HepG2 (cell line): ENCODE data around the gene SMARCD1. TPM values are rescaled to one million over a fixed set of nuclear protein-coding genes. Genes with fewer than 3 reads are reported as not detected.

Source experiments
- ARNTL ChIP-seq: sonication (generic); formaldehyde crosslinking; IDR thresholded peaks from 2 replicates; pipeline ENCODE4 v1.4.0; 2020; ENCODE audit warnings: mild to moderate bottlenecking, missing genetic modification reagents
- ATM ChIP-seq: fragments of 450-650 bp; IDR thresholded peaks from 2 replicates; pipeline ENCODE4 v1.7.1; 2017; ENCODE audit warnings: mild to moderate bottlenecking, borderline replicate concordance
- BCL6 ChIP-seq: IDR thresholded peaks from 2 replicates; pipeline ENCODE4 v1.6.1; 2016; ENCODE audit warnings: missing genetic modification reagents, missing compliant biosample characterization
- HNF4G ChIP-seq, 2 experiments: sonication (generic) in 1 of 2; formaldehyde crosslinking in 1 of 2; IDR thresholded peaks; 2 replicates each; pipeline versions ENCODE4 v1.4.0 to v1.6.1; 2011 to 2020; ENCODE audit warnings: borderline replicate concordance in 2 of 2, low read depth in 2 of 2, mild to moderate bottlenecking in 2 of 2, low read length in 1 of 2, missing genetic modification reagents in 1 of 2, moderate library complexity in 1 of 2
- MIER2 ChIP-seq: IDR thresholded peaks from 2 replicates; pipeline ENCODE4 v1.6.1; 2016; ENCODE audit warnings: missing biosample characterization, missing genetic modification reagents
- MLLT10 ChIP-seq: sonication (generic); formaldehyde crosslinking; IDR thresholded peaks from 2 replicates; pipeline ENCODE4 v1.4.0; 2020; ENCODE audit warnings: missing genetic modification reagents
- MTA1 ChIP-seq: sonication (generic); formaldehyde crosslinking; IDR thresholded peaks from 2 replicates; pipeline ENCODE4 v1.4.0; 2020; ENCODE audit warnings: missing genetic modification reagents, mild to moderate bottlenecking, borderline replicate concordance
- PAX8 ChIP-seq: sonication (generic); formaldehyde crosslinking; IDR thresholded peaks from 2 replicates; pipeline ENCODE4 v1.8.0; 2022; ENCODE audit warnings: mild to moderate bottlenecking, missing genetic modification reagents, borderline replicate concordance
- POGZ ChIP-seq: sonication (generic); formaldehyde crosslinking; IDR thresholded peaks from 2 replicates; pipeline ENCODE4 v1.4.0; 2020; ENCODE audit warnings: mild to moderate bottlenecking, missing genetic modification reagents
- POLR2G ChIP-seq: fragments of 200-400 bp; formaldehyde crosslinking; IDR thresholded peaks from 2 replicates; pipeline ENCODE4 v1.6.1; 2018; ENCODE audit warnings: mild to moderate bottlenecking, low read depth, low read length, moderate library complexity
- PRMT3 ChIP-seq: sonication (generic); formaldehyde crosslinking; IDR thresholded peaks from 2 replicates; pipeline ENCODE4 v1.8.1; 2022; ENCODE audit warnings: low read depth, mild to moderate bottlenecking, moderate library complexity, missing genetic modification reagents, borderline replicate concordance
- SATB2 ChIP-seq: sonication (generic); formaldehyde crosslinking; IDR thresholded peaks from 2 replicates; pipeline ENCODE4 v1.5.0; 2020; ENCODE audit warnings: missing genetic modification reagents
- SMC3 ChIP-seq: IDR thresholded peaks from 2 replicates; pipeline ENCODE4 v1.6.1; 2011; ENCODE audit warnings: low read length, improper control_type of control experiment
- SRSF4 ChIP-seq: fragments of 200-400 bp; formaldehyde crosslinking; IDR thresholded peaks from one replicate; pipeline ENCODE4 v1.6.1; 2018; ENCODE audit warnings: mild to moderate bottlenecking, low read depth, low read length, moderate library complexity; ENCODE audit not compliant: poor library complexity, severe bottlenecking
- ZNF468 ChIP-seq: sonication (generic); formaldehyde crosslinking; IDR thresholded peaks from 2 replicates; pipeline ENCODE4 v1.8.0; 2022; ENCODE audit warnings: mild to moderate bottlenecking, moderate library complexity, missing genetic modification reagents
- ZNF749 ChIP-seq: sonication (generic); formaldehyde crosslinking; IDR thresholded peaks from 2 replicates; pipeline ENCODE4 v1.8.0; 2022; ENCODE audit warnings: mild to moderate bottlenecking, missing genetic modification reagents, moderate library complexity, borderline replicate concordance
- polyA plus RNA-seq, 8 experiments: library from polyadenylated mRNA; depleted of rRNA in 3 of 8; stranded (reverse) in 7 of 8; unstranded in 1 of 8; fragments of >200 nt; fragmentation: Illumina TruSeq in 4 of 8; extraction: Trizol in 4 of 8; gene quantifications; 2 replicates each; pipeline versions ENCODE4 v1.2.1 to v1.2.3, GENCODE V29; 2011 to 2016; ENCODE audit warnings: low read depth in 4 of 8, missing spikeins in 1 of 8, mixed read lengths in 1 of 8; ENCODE audit not compliant: insufficient read depth in 1 of 8
- total RNA-seq, 5 experiments: library from RNA; depleted of rRNA; stranded (reverse); fragments of >200 nt; fragmentation: Illumina TruSeq; extraction: Trizol; gene quantifications; 2 replicates each; pipeline ENCODE4 v1.2.3, GENCODE V29; 2016; ENCODE audit warnings: low read depth in 1 of 5
- TF ChIP-seq, protein P1 (sequence below): sonication (generic); formaldehyde crosslinking; IDR thresholded peaks from 2 replicates; pipeline ENCODE4 v1.5.0; 2020; ENCODE audit warnings: missing genetic modification reagents
- TF ChIP-seq, protein P2 (sequence below): sonication (generic); formaldehyde crosslinking; IDR thresholded peaks from 2 replicates; pipeline ENCODE4 v1.4.0; 2020; ENCODE audit warnings: mild to moderate bottlenecking, missing genetic modification reagents
- TF ChIP-seq, protein P3 (sequence below): IDR thresholded peaks from 2 replicates; pipeline ENCODE4 v1.6.1; 2016; ENCODE audit warnings: low read depth, borderline replicate concordance
- TF ChIP-seq, protein P4 (sequence below): sonication (generic); formaldehyde crosslinking; IDR thresholded peaks from 2 replicates; pipeline ENCODE4 v1.5.0; 2020; ENCODE audit warnings: mild to moderate bottlenecking, missing genetic modification reagents, moderate library complexity
- TF ChIP-seq, protein P5 (sequence below): sonication (generic); formaldehyde crosslinking; IDR thresholded peaks from 2 replicates; pipeline ENCODE4 v1.5.1; 2020; ENCODE audit warnings: missing genetic modification reagents, mild to moderate bottlenecking, borderline replicate concordance

Gene SMARCD1
- total and polyA plus RNA-seq, 2 of the 13 experiments (the other 11 are each of a cell fraction or from before 2014, with no cell fraction given): 51.7 to 54.6 TPM

DNA sequence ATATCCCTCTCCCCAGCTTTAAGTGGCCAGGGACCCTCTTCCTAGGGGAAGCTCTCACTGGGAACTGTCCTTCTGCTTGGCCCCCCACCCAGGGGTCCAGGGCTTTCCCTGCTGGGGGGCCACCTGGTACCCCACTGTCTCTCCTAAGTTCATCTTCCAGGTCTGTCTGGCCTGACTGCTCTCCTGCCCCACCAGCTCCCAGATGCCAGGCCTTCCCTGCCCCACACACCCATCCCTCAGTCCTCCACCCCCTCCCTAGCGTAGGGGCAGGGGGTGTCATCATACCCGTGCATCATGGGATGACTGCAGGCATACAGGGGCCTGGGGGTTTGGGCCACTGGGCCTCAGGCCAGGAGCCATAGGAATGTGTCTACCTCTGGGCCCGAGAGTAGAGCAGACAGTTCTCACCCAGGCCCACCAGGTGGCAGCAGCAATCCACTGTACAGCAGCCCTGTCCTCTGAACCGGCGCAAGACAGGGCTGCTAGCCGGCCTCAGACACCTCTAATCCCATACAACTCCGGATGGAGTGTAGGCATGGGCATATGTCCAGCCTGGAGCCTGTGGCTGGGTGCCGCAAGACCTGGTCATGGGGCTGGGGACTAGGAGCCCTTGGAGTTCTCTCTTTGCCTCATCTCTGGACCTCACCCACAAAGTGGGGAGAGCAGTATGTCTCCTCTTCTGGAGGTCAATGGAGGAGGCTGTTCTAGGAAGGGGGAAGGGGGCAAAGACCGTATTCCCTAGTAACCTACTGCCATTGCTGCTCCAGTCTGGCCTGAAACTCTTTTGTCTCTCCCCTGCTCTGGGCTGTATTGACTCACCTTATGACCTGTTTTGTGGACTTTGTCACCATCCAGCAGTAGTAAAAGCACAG, 10.0 kb upstream of the SMARCD1 start (continued):
- TF ChIP-seq POLR2G (no peak), ZNF468 (no peak), SRSF4 (no peak), SATB2 (CRISPR knock-in tag) (no peak), BCL6 (CRISPR knock-in tag) (no peak), PAX8 (CRISPR knock-in tag) (no peak), ZNF749 (CRISPR knock-in tag) (0 out of 2 replicates have a peak, but pooled peaks have one; percentile 35), MTA1 (CRISPR knock-in tag) (no peak), MIER2 (CRISPR knock-in tag) (no peak; the same call in 1 of the 2 replicates), MLLT10 (CRISPR knock-in tag) (no peak), SMC3 (peak; percentile 87), POGZ (CRISPR knock-in tag) (no peak), ATM (no peak), PRMT3 (CRISPR knock-in tag) (0 out of 2 replicates have a peak, but pooled peaks have one; percentile 27), ARNTL (CRISPR knock-in tag) (no peak), HNF4G (IDR thresholded peaks at IDR 0.05; ENCODE audit: borderline replicate concordance, low read depth, low read length) (peak; percentile 14; the same call in 1 of the 2 replicates), HNF4G (CRISPR knock-in tag; IDR thresholded peaks at IDR 0.05; ENCODE audit: borderline replicate concordance, low read depth) (no peak)
- TF ChIP-seq, protein P1, sequence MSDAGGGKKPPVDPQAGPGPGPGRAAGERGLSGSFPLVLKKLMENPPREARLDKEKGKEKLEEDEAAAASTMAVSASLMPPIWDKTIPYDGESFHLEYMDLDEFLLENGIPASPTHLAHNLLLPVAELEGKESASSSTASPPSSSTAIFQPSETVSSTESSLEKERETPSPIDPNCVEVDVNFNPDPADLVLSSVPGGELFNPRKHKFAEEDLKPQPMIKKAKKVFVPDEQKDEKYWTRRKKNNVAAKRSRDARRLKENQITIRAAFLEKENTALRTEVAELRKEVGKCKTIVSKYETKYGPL: no peak
- TF ChIP-seq, protein P2, sequence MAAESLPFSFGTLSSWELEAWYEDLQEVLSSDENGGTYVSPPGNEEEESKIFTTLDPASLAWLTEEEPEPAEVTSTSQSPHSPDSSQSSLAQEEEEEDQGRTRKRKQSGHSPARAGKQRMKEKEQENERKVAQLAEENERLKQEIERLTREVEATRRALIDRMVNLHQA (CRISPR knock-in tag): no peak
- TF ChIP-seq, protein P3, sequence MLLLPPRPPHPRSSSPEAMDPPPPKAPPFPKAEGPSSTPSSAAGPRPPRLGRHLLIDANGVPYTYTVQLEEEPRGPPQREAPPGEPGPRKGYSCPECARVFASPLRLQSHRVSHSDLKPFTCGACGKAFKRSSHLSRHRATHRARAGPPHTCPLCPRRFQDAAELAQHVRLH (CRISPR knock-in tag): peak; percentile 53; the same call in 1 of the 2 replicates
- TF ChIP-seq, protein P4, sequence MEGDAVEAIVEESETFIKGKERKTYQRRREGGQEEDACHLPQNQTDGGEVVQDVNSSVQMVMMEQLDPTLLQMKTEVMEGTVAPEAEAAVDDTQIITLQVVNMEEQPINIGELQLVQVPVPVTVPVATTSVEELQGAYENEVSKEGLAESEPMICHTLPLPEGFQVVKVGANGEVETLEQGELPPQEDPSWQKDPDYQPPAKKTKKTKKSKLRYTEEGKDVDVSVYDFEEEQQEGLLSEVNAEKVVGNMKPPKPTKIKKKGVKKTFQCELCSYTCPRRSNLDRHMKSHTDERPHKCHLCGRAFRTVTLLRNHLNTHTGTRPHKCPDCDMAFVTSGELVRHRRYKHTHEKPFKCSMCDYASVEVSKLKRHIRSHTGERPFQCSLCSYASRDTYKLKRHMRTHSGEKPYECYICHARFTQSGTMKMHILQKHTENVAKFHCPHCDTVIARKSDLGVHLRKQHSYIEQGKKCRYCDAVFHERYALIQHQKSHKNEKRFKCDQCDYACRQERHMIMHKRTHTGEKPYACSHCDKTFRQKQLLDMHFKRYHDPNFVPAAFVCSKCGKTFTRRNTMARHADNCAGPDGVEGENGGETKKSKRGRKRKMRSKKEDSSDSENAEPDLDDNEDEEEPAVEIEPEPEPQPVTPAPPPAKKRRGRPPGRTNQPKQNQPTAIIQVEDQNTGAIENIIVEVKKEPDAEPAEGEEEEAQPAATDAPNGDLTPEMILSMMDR (CRISPR knock-in tag): peak; percentile 100
- TF ChIP-seq, protein P5, sequence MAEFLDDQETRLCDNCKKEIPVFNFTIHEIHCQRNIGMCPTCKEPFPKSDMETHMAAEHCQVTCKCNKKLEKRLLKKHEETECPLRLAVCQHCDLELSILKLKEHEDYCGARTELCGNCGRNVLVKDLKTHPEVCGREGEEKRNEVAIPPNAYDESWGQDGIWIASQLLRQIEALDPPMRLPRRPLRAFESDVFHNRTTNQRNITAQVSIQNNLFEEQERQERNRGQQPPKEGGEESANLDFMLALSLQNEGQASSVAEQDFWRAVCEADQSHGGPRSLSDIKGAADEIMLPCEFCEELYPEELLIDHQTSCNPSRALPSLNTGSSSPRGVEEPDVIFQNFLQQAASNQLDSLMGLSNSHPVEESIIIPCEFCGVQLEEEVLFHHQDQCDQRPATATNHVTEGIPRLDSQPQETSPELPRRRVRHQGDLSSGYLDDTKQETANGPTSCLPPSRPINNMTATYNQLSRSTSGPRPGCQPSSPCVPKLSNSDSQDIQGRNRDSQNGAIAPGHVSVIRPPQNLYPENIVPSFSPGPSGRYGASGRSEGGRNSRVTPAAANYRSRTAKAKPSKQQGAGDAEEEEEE (CRISPR knock-in tag): no peak; the same call in 1 of the 2 replicates
